Measurements from ENCODE around the gene HTR6. TPM values are rescaled to one million over a fixed set of nuclear protein-coding genes. Genes with fewer than 3 reads are reported as not detected.

The HTR6 gene
- total RNA-seq, 1 donor from 2014 or later: not detected

DNA sequence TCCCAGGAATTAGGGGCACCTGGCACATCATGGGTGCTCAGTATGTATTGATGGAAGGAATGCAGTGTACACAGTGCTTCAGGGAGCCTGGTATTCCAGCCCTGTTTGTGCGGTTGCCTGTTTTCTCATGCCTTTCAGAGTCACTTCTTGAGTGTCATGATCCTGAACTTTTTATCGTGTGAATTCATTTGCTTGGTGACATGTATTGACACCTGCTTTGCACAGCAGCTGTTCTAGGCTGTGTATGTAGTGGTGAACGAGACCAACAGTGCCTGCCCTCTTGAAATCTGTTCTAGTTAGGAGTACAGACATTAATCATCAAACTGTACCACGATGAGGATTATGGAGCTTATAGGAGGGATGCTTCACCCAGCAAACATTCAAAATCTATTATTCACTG lies 6.1 kb downstream of the HTR6 start:
- DNase-seq (ENCODE audit: low spot score): no peak
- H3K36me3 Mint-ChIP-seq (ENCODE audit: low read depth, unreplicated experiment): no peaks in the 10 kb centered on the region
- H3K9me3 Mint-ChIP-seq (ENCODE audit: unreplicated experiment): peaks cover 4% of the 10 kb centered on the region
- TF ChIP-seq, protein P1, sequence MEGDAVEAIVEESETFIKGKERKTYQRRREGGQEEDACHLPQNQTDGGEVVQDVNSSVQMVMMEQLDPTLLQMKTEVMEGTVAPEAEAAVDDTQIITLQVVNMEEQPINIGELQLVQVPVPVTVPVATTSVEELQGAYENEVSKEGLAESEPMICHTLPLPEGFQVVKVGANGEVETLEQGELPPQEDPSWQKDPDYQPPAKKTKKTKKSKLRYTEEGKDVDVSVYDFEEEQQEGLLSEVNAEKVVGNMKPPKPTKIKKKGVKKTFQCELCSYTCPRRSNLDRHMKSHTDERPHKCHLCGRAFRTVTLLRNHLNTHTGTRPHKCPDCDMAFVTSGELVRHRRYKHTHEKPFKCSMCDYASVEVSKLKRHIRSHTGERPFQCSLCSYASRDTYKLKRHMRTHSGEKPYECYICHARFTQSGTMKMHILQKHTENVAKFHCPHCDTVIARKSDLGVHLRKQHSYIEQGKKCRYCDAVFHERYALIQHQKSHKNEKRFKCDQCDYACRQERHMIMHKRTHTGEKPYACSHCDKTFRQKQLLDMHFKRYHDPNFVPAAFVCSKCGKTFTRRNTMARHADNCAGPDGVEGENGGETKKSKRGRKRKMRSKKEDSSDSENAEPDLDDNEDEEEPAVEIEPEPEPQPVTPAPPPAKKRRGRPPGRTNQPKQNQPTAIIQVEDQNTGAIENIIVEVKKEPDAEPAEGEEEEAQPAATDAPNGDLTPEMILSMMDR (IDR thresholded peaks at IDR 0.05; ENCODE audit: unreplicated experiment): no peak
- H3K27ac Mint-ChIP-seq (ENCODE audit: unreplicated experiment): no peak overlapping the region
- H3K27me3 Mint-ChIP-seq (ENCODE audit: unreplicated experiment): peaks cover 9% of the 10 kb centered on the region
- H3K4me3 Mint-ChIP-seq (ENCODE audit: unreplicated experiment): no peak overlapping the region
- H3K4me1 Mint-ChIP-seq (ENCODE audit: unreplicated experiment): peaks cover 18% of the 10 kb centered on the region

DNA sequence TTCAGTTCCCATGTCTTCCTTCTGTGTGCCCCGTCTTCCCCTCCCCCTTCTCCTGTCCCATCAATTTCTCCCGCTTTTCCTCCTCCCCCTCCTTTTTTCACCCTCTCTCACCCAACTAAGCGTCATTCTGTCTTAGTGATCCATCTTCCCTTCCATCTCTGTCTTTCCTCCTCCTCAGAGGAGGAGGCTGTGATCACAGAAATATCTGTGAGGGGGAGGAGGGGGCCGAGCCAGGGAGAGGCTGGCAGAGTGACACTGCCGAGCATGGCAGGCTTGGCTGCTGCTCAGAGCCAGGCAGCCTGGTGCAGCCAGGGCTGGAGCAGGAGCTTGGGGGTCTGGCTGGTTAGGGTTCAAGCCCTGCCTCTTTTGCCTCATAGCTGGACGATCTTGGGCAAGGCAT lies 7.6 kb downstream of the HTR6 start:
- DNase-seq (ENCODE audit: low spot score): no peak
- no peak overlapping the region for H3K27ac Mint-ChIP-seq (ENCODE audit: unreplicated experiment)
- peaks cover under 1% of the 10 kb centered on the region for H3K9me3 Mint-ChIP-seq (ENCODE audit: unreplicated experiment)
- H3K4me3 Mint-ChIP-seq (ENCODE audit: unreplicated experiment): no peak overlapping the region
- TF ChIP-seq, protein P1 (IDR thresholded peaks at IDR 0.05; ENCODE audit: unreplicated experiment): no peak
- no peaks in the 10 kb centered on the region for H3K36me3 Mint-ChIP-seq (ENCODE audit: low read depth, unreplicated experiment)
- H3K27me3 Mint-ChIP-seq (ENCODE audit: unreplicated experiment): peaks cover 3% of the 10 kb centered on the region
- peaks cover 13% of the 10 kb centered on the region for H3K4me1 Mint-ChIP-seq (ENCODE audit: unreplicated experiment)

DNA sequence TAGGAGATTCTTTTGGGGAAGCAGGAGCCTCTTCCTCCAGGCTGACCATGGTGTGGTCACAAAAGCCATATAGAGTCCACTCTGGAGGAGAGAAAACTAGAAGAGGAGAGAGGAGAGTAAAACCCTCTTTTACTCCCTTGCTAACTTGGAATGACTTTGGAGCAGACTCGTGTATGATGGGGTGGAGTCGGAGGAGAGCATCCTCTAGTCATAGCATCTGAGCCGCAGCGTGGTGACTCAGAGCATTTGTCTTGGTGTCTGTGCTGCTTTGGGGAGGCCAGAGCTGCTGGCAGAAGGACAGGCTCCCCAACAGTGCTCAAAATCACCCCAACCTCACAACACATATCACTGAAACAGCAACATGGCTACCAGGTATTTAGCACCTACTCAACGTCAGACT lies 11.1 kb downstream of the HTR6 start:
- Mint-ChIP-seq H3K4me1 (ENCODE audit: unreplicated experiment) (peaks cover 4% of the 10 kb centered on the region), H3K27me3 (ENCODE audit: unreplicated experiment) (no peaks in the 10 kb centered on the region), H3K9me3 (ENCODE audit: unreplicated experiment) (no peaks in the 10 kb centered on the region), H3K4me3 (ENCODE audit: unreplicated experiment) (no peak overlapping the region), H3K27ac (ENCODE audit: unreplicated experiment) (no peak overlapping the region), H3K36me3 (ENCODE audit: low read depth, unreplicated experiment) (no peaks in the 10 kb centered on the region)
- DNase-seq (ENCODE audit: low spot score): no peak
- TF ChIP-seq, protein P1 (IDR thresholded peaks at IDR 0.05; ENCODE audit: unreplicated experiment): no peak

DNA sequence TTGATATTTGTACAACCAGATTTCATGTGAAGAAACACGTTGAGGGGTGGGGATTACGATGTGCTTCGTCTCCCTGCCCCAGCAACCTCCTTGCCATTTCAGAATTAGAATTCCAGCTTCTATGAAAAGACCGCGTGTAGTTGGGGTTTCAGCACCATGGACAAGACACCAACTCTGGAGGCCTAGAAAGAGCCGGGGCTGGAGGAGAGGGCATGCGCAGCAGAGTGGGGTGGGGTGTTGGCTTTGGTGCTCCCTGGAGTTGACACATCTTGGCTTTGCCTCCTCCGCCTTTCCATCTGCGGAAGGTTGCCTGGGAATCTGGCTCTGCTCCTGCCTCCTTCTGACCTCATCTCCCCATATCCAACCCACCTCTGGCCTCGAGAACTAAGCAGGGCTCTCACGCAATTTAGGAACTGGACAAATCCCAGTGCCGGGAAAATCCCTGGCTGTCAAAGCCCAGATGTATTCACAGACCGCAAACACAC lies 11.8 kb downstream of the HTR6 start:
- H3K36me3 Mint-ChIP-seq (ENCODE audit: low read depth, unreplicated experiment): no peaks in the 10 kb centered on the region
- no peak overlapping the region for H3K4me3 Mint-ChIP-seq (ENCODE audit: unreplicated experiment)
- H3K27ac Mint-ChIP-seq (ENCODE audit: unreplicated experiment): no peak overlapping the region
- TF ChIP-seq, protein P1 (IDR thresholded peaks at IDR 0.05; ENCODE audit: unreplicated experiment): no peak
- no peaks in the 10 kb centered on the region for H3K9me3 Mint-ChIP-seq (ENCODE audit: unreplicated experiment)
- peak; percentile 64 for DNase-seq (ENCODE audit: low spot score)
- peaks cover 3% of the 10 kb centered on the region for H3K4me1 Mint-ChIP-seq (ENCODE audit: unreplicated experiment)
- no peaks in the 10 kb centered on the region for H3K27me3 Mint-ChIP-seq (ENCODE audit: unreplicated experiment)

DNA sequence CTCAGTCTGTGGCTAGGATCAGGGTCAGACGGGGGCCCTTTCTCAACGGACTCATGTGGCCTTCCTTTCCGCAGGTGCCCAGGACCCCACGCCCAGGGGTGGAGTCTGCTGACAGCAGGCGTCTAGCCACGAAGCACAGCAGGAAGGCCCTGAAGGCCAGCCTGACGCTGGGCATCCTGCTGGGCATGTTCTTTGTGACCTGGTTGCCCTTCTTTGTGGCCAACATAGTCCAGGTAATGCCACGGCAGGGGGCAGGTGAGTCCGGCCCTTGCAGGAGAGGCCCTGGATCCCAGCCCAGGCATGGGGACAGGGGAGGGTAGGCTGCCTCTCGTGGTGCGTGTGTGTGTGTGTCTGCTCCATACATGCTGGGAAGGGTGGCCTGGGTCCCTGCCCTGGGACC lies 13.8 kb downstream of the HTR6 start:
- H3K4me1 Mint-ChIP-seq (ENCODE audit: unreplicated experiment): no peaks in the 10 kb centered on the region
- H3K27me3 Mint-ChIP-seq (ENCODE audit: unreplicated experiment): no peaks in the 10 kb centered on the region
- DNase-seq (ENCODE audit: low spot score): no peak
- no peaks in the 10 kb centered on the region for H3K36me3 Mint-ChIP-seq (ENCODE audit: low read depth, unreplicated experiment)
- H3K9me3 Mint-ChIP-seq (ENCODE audit: unreplicated experiment): no peaks in the 10 kb centered on the region
- no peak overlapping the region for H3K4me3 Mint-ChIP-seq (ENCODE audit: unreplicated experiment)
- TF ChIP-seq, protein P1 (IDR thresholded peaks at IDR 0.05; ENCODE audit: unreplicated experiment): no peak
- H3K27ac Mint-ChIP-seq (ENCODE audit: unreplicated experiment): no peak overlapping the region
